GM06990 (cell line): ENCODE measurements around the gene REM2.
"Not testable (repeated sequence)": the region's sequence is repeated elsewhere in the genome, so short reads cannot be mapped to it uniquely, and the experiment has no call there.

Source experiments
- DNase-seq: peaks from one replicate; pipeline ENCODE4 v3.0.0-alpha.2; 2011; ENCODE audit not compliant: insufficient read length; ENCODE audit errors: extremely low read depth
- H3K27me3 ChIP-seq: replicated peaks from 2 replicates; pipeline ENCODE4 v1.6.0; 2011; ENCODE audit warnings: low read length; ENCODE audit not compliant: control insufficient read depth, insufficient read depth
- H3K36me3 ChIP-seq: 2 replicates; pipeline ENCODE4 v1.5.1; 2011; ENCODE audit warnings: low read length; ENCODE audit not compliant: control insufficient read depth, insufficient read depth
- H3K4me3 ChIP-seq: replicated peaks from 2 replicates; pipeline ENCODE4 v1.5.1; 2011; ENCODE audit warnings: low read depth, mild to moderate bottlenecking, control low read depth, low read length
- TF ChIP-seq, protein P1 (sequence below): IDR thresholded peaks from 2 replicates; pipeline ENCODE4 v1.5.1; 2011; ENCODE audit warnings: low read length, control low read depth, mild to moderate bottlenecking, inconsistent platforms; ENCODE audit not compliant: insufficient read depth, poor library complexity, severe bottlenecking

Gene REM2

DNA sequence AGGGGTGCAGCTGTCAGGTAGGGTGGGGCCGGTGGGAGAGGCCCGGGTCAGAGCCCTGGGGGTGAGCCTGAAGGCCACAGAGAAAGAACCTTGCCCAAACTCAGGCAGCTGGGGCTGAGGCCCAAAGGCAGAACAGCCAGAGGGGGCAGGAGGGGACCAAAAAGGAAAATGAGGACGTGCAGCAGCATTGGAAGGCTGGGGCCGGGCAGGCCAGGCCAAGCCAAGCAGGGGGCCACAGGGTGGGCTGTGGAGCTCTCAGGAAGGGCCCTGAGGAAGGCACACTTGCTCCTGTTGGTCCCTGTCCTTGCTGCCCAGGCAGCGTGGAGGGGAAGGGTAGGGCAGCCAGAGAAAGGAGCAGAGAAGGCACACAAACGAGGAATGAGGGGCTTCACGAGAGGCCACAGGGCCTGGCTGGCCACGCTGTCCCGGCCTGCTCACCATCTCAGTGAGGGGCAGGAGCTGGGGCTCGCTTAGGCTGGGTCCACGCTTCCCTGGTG, 36.2 kb upstream of the REM2 start:
- TF ChIP-seq, protein P1, sequence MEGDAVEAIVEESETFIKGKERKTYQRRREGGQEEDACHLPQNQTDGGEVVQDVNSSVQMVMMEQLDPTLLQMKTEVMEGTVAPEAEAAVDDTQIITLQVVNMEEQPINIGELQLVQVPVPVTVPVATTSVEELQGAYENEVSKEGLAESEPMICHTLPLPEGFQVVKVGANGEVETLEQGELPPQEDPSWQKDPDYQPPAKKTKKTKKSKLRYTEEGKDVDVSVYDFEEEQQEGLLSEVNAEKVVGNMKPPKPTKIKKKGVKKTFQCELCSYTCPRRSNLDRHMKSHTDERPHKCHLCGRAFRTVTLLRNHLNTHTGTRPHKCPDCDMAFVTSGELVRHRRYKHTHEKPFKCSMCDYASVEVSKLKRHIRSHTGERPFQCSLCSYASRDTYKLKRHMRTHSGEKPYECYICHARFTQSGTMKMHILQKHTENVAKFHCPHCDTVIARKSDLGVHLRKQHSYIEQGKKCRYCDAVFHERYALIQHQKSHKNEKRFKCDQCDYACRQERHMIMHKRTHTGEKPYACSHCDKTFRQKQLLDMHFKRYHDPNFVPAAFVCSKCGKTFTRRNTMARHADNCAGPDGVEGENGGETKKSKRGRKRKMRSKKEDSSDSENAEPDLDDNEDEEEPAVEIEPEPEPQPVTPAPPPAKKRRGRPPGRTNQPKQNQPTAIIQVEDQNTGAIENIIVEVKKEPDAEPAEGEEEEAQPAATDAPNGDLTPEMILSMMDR = no peak
- DNase-seq = no peak
- Histone ChIP-seq H3K27me3 (no peaks in the 10 kb centered on the region; the same call in 1 of the 2 replicates), H3K36me3 (no peaks in the 10 kb centered on the region), H3K4me3 (no peak overlapping the region)

- Histone ChIP-seq H3K27me3 (no peaks in the 10 kb centered on the region; the same call in 1 of the 2 replicates), H3K4me3 (no peak overlapping the region), H3K36me3 (no peaks in the 10 kb centered on the region)
- DNase-seq = no peak
- TF ChIP-seq, protein P1 = no peak
Observed at GRCh38 chr14:22847661-22848341, 35.2 kb upstream of the REM2 start.

DNA sequence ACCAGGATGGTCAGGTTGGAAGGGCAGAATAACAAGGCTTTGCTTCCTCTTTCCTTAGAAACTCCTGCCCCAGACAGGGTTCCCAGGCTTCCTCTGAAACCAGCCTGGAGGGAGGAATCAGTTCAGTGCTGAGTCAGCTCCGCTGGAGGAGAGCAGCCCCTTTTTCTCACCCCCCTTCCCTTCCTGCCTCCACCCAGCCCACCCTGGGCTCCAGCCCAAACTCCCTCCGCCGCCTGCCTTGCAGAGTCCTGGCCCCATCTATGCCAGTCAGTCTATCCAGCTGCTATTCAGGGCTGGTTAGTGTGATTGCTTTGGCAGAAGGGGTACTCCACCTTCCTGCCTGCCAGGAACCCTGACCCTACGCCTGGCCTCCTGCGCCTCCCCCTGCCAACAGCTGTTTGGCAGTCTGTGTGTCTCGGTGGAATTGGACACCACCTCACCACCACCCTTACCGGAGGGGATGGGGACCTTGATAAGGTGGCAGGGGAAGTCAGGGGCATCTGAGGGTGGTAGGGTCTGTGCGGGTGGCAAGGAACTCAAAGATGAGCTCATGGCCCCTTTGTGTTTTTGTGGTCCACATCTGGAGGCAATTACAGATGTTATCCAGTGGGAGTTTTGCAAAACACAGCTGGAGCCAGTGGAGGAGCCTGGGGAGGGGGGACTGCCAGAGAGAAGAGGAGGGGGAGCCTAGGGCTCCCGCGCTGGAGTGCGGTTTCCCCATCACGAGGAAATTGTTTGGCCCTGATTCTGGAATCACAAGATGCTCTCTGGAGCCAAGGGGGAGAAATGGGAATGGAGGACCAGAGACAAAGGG, 34.5 kb upstream of the REM2 start:
- H3K27me3 ChIP-seq = no peaks in the 10 kb centered on the region; the same call in 1 of the 2 replicates
- DNase-seq = no peak
- no peak overlapping the region for H3K4me3 ChIP-seq
- H3K36me3 ChIP-seq = no peaks in the 10 kb centered on the region
- TF ChIP-seq, protein P1 = no peak

DNA sequence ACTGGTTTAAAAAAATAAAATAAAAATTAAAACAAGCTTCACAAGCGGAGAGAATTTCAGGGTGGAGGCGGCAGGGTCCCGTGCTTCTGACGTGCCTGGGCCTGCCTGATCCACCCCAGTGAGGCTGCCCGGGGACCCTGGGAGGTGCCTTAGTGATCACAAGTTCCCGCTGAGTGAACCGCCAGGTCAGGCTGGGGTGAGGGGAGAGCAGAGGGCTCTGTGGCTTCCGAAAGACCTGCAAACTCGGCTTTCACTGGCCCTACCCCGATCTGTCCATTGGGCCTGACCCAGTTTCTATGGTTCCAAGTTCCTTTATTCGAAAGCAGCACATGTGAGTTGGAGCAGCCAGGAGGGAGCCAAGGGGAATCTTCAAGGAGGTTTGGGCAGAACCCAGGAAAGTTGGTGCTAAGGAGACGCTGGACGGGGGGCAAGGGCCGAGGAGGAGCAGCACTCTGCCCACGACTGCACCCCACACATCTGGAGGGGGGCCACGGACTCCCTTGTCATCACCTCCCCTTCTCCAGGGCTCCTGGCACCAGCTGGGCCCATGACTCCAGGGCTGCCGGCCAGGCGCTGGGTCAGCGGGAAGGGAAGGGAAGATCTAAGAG, 33.7 kb upstream of the REM2 start:
- H3K4me3 ChIP-seq = no peak overlapping the region
- H3K36me3 ChIP-seq = no peaks in the 10 kb centered on the region
- no peak for DNase-seq
- TF ChIP-seq, protein P1 = no peak
- H3K27me3 ChIP-seq = no peaks in the 10 kb centered on the region; the same call in 1 of the 2 replicates

DNA sequence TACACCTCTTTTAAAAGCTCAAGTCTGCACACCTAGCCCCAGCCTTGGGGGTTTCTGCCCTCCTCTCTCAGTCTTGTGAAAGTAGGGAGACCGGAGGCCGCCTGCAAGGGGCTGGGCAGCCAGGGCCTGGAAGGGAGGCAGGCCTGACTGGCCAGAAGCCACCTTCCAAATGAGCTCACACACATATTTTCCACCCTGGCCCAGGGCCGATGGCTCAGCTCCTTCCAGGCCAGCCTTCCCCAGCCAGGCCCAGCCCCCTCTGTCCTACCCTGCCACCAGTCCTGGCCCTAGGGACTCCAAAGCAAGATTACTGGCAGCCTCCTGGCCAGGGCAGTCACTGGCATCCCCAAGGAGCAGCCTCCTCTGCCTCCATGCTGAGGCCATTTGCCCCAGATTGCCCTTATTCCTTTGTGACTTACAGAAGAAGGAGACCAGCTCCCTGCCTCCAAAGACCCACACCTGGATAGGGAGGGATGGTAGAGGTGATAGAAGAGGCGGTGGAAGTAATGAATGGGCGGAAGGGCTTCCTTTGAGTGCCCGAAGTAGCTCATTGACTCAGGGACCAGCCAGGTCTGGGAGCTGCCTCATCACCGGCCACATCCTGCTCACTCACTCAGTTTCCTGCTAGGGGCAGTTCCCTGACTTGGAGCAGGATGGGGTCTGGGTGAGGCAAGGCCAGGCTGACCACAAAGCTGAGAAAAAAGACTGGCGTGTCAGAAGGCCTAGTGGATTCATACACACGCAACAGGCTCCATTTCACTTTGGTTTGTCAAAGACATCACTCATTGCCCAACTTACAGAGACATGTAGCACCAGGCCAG, 31.9 kb upstream of the REM2 start:
- H3K36me3 ChIP-seq = no peaks in the 10 kb centered on the region
- DNase-seq = no peak
- TF ChIP-seq, protein P1 = no peak
- H3K27me3 ChIP-seq = no peaks in the 10 kb centered on the region; the same call in 1 of the 2 replicates
- no peak overlapping the region for H3K4me3 ChIP-seq

DNA sequence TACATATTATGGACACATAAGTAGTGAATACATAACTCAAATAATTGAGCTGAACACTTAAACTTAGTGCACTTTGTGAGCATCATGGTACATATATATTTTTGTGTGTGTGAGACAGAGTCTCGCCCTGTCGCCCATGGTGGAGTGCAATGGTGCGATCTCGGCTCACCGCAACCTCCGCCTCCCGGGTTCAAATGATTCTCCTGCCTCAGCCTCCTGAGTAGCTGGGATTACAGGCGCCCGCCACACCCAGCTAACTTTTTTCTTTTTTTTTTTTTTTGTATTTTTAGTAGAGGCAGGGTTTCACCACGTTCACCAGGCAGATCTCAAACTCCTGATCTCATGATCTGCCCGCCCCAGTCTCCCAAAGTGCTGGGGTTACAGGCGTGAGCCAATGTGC, 30.8 kb upstream of the REM2 start:
- not testable (repeated sequence) for H3K4me3 ChIP-seq, DNase-seq, H3K27me3 ChIP-seq, H3K36me3 ChIP-seq
